NCI-H1048 (cell line): ENCODE results near the gene SEMA3B.
"Not testable (repeated sequence)": the region's sequence is repeated elsewhere in the genome, so short reads cannot be mapped to it uniquely, and the experiment has no call there.

ENCODE experiments used
- DNase-seq: peaks from one replicate; lab custom pipeline; 2025; lab: John Stamatoyannopoulos, UW

SEMA3B gene

GRCh38 chr3:50272911-50273688 is 4.2 kb downstream of the SEMA3B start:
- peak; percentile 51 for DNase-seq

- DNase-seq = no peak
Measured at GRCh38 chr3:50273689-50274065, 4.7 kb downstream of the SEMA3B start.

- peak; percentile 44 for DNase-seq
Measured at GRCh38 chr3:50274371-50275104, 5.6 kb downstream of the SEMA3B start.

- DNase-seq = no peak
Measured at GRCh38 chr3:50275141-50275995, 6.4 kb downstream of the SEMA3B start.

GRCh38 chr3:50275996-50276761 is 7.2 kb downstream of the SEMA3B start:
- no peak for DNase-seq

GRCh38 chr3:50276762-50277101 is 7.8 kb downstream of the SEMA3B start:
- no peak for DNase-seq

- no peak for DNase-seq
Measured at GRCh38 chr3:50278123-50278879, 9.4 kb downstream of the SEMA3B start.

- no peak for DNase-seq
Measured at GRCh38 chr3:50278880-50279224, 9.9 kb downstream of the SEMA3B start, which contains the start of gene LSMEM2. Gene LSMEM2, plus strand, starts transcription at chr3:50279087. Its CDS starts 27 bp downstream, at chr3:50279114.

- no peak for DNase-seq
Measured at GRCh38 chr3:50279255-50280016, 10.5 kb downstream of the SEMA3B start.

- not testable (repeated sequence) for DNase-seq
Measured at GRCh38 chr3:50284121-50284520, 15.2 kb downstream of the SEMA3B start.

- DNase-seq = no peak
Measured at GRCh38 chr3:50286322-50287227, 17.6 kb downstream of the SEMA3B start.

- no peak for DNase-seq
Measured at GRCh38 chr3:50287262-50287661, 18.3 kb downstream of the SEMA3B start.

- no peak for DNase-seq
Measured at GRCh38 chr3:50288387-50289007, 19.6 kb downstream of the SEMA3B start.

- no peak for DNase-seq
Measured at GRCh38 chr3:50289130-50289529, 20.2 kb downstream of the SEMA3B start.

- DNase-seq = no peak
Measured at GRCh38 chr3:50290161-50290641, 21.3 kb downstream of the SEMA3B start.

GRCh38 chr3:50292159-50293078 is 23.5 kb downstream of the SEMA3B start, which contains the start of gene IFRD2:
Gene IFRD2, minus strand, starts transcription at chr3:50292429. Its CDS starts 155 bp downstream, at chr3:50292274.
- peak; percentile 91 for DNase-seq

- no peak for DNase-seq
Measured at GRCh38 chr3:50293079-50293801, 24.3 kb downstream of the SEMA3B start.
